ENCODE measurements around the gene OR8H1. TPM values are rescaled to one million over a fixed set of nuclear protein-coding genes. Genes with fewer than 3 reads are reported as not detected.

OR8H1 gene, protein sequence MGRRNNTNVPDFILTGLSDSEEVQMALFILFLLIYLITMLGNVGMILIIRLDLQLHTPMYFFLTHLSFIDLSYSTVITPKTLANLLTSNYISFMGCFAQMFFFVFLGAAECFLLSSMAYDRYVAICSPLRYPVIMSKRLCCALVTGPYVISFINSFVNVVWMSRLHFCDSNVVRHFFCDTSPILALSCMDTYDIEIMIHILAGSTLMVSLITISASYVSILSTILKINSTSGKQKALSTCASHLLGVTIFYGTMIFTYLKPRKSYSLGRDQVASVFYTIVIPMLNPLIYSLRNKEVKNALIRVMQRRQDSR
- not detected in 2 replicates for total RNA-seq (2014; rRNA removed; shearing (Covaris generic))

DNA sequence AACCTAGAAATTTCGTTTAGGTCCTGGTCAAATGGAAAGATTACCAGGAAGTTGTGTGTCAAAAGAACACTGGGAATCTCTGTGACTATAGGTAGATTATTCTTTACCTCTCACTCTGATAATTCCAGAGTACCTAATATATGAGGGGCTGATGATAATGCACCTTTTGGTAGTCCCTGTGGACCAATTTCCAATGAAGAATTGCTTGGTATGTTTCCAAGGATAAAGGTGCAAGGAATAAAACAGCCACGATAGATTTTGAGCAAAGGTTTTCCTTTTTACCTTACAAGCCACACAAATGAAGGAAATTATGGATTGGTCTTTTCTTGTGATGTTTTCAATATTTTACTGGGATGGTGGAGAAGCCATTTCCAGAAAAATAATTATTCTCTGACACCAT lies at the start of gene OR8H1:
Gene OR8H1, minus strand, starts transcription at position 101 of the 400 bp plus-strand sequence. CDS start 1,192 bp downstream, outside the sequence.
- DNase-seq (ENCODE audit: low spot score), result no peak

DNA sequence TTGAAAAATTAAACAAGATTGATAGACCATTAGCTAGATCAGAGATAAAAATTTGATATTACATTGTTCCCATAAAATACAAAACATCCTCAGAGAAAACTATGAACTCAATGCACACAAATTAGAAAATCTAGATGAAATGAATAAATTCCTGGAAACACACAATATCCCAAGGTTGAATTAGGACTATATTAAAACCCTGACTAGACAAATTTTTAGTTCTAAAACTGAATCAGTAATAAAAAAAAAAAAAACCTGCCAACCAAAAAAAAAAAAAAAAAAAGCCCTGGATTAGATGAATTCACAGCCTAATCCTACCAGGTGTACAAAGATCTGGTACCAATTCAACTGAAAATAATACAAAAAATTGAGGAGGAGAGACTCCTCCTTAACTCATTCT lies 48.2 kb upstream of the OR8H1 start:
- no peak for DNase-seq (ENCODE audit: low spot score)

DNA sequence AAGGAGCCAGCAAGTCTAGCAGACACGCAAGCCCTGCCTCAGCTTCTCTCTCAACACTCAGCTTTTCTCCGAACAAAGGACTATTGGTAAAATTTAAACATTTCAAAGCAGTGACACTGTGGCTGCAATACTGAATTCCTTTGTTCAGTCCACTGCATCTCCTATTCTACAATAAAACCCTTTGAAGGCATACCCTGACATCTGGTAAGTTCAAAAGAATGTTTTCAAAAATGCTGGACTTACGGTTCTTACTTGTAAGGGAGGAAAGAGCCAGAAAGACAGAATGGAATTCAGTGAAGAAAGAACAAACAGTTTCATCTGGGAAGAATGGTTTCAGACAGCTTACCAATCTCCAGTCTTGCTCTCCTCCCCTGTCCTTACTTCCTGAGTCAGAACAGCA lies 41.1 kb upstream of the OR8H1 start:
- no peak for DNase-seq (ENCODE audit: low spot score)

DNA sequence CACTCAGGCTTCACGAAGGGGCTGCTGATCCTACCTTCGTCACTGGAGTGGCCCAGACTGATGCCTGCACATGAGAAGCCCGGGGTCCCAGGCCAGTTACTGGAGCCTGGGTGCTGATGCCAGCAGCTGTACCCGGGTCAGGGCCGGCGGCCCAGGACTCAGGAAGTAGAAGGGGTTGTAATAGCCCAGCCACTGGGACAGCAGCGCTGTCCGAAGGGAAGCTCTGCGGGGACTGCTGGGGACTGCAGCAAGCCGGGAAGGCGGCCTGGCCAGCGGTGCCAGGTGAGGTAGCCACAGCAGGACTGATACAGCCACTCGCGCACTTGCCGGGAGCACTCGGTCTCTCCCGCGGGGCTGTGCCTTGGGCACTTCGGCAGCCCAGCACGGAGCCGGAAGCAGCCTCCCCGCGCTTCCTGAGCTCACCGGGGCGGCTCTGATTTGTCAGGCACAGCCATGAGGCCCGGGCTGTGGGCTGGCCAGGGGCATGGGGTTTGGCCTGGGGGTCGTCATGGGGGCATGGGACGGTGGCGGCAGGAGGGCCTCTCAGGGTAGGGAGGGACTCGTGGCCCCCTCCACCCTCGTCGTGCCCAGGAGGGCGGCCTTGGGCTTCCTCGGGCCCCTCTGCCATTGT lies 39.9 kb upstream of the OR8H1 start:
- DNase-seq (ENCODE audit: low spot score), result no peak

DNA sequence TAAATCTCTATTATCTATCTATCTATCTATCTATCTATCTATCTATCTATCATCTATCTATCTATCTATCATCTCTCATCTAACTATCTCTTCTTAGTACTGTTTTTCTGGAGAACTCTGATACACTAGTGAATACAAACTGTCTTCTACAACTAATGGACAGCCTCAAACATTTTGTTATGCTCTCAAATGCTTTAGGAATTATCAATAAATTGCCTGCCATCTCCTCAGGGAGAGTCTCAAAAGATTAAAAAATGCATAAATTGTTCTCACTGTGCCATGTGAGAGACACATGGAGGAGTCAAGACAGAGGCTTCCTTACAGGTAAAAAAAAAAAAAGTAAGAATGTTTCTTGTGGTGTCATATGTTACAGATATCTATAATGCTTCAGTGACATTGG lies 22.8 kb upstream of the OR8H1 start, which contains the start of gene OR8K3:
Gene OR8K3, plus strand, starts transcription at position 301 of the 400 bp plus-strand sequence. CDS start 3,163 bp downstream, outside the sequence.
- DNase-seq (ENCODE audit: low spot score), result no peak

DNA sequence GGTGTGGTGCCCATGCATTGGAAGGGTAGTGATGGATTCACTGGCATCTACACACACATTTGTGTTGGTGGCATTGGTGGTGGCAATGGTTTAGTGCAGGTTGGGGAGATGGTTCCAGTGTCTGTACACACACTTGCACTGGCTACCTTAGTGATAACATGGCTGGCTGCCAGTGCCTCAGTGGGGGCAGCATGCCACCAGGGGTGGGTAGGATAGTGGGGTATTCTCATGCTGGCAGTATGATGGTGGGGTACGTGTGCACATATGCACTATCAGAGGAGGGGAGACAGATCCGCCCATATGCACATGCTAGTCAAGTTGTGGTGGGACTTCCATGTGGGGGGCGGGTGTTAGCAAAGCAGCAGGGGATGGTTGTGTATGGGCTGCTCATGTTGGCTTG lies 15.8 kb upstream of the OR8H1 start:
- no peak for DNase-seq (ENCODE audit: low spot score)

DNA sequence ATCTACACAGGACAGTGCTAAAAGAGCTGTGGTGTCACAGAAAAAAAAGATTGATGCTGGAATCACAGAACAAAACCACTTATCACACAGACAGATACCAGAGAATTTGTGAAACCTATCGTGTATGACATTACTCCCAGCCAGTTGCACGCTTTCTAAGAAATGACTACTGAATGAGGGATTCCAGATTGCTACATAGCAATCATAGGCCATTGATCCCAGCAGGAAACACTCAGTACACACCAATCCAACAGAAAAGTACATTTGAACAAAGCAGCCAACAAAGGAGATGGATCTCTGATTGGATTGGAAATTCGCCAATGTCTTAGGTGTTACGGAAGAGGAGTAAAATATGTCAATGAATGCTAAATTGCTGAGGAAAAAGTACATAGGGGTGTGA lies 4.8 kb upstream of the OR8H1 start:
- no peak for DNase-seq (ENCODE audit: low spot score)

DNA sequence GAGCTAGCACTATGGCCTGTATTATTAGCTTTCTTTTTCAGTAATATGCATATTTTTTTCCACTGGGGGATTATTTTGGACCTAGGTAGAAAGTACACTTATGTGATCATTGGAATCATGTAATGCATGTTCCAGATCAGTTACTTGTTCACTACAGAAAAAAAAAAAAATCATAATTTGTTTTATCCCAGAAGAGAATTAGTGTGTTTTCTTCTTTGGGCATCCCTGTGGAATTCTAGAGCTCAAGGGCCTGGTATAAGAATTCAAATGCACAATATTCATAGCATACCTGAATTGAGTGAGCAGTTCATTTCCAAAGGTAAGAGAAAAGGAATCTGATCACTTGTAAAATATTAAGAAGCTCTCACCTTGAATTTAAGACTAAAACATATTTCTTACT lies 18.2 kb downstream of the OR8H1 start, which contains the start of gene OR5T1:
Gene OR5T1, plus strand, starts transcription at position 301 of the 400 bp plus-strand sequence. CDS start 1,485 bp downstream, outside the sequence.
- no peak for DNase-seq (ENCODE audit: low spot score)

DNA sequence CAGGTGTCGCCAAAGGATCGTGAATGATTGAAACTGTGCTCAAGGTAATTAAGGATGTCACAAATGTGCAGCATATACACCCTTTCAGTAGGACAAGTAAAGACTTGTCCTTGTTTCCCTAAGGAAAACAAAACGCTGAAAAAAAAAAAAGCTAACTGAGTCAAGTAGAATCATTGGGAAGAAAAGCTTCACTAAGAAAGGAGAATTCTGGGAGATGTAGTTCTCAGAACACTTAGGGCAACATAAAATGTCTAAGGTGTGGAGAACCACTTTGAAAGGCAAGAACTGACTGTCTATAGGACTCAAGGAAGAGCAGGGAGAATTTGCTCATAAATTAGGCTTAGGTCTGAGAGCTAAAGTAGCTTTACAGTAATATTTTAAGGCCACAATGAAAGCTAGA lies 21.0 kb downstream of the OR8H1 start:
- peak; percentile 11 for DNase-seq (ENCODE audit: low spot score)

DNA sequence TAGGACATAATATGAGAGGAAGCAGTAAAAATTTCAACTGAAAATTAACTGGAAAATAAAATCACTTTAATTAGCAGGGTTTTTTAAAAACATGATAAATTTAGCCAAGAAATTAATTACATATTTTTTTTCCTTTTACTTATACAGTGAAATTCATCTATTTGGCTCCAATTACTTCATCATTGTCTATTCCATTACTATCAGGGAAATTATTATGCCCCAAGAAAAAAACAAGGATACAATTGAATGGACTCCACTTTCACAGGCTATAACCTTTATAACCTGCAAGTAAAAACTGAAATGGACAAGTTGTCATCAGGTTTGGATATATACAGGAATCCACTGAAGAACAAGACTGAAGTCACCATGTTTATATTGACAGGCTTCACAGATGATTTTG lies 40.1 kb downstream of the OR8H1 start, which contains the start of gene OR5T3:
Gene OR5T3, plus strand, starts transcription at position 301 of the 400 bp plus-strand sequence. Its CDS starts 0 bp downstream, at position 301.
- DNase-seq (ENCODE audit: low spot score), result no peak

Other genes with a start within 250 kb of the OR8H1 start
- gene OR8I2, start 198.9 kb downstream of the OR8H1 start, total RNA-seq (2014; rRNA removed; shearing (Covaris generic)), result not detected in 2 replicates
- not detected in 2 replicates for gene OR8H2, start 188.6 kb downstream of the OR8H1 start, total RNA-seq (2014; rRNA removed; shearing (Covaris generic))
- not detected in 2 replicates for gene OR8H3, start 169.9 kb downstream of the OR8H1 start, total RNA-seq (2014; rRNA removed; shearing (Covaris generic))
- gene OR8J3, start 152.1 kb downstream of the OR8H1 start, total RNA-seq (2014; rRNA removed; shearing (Covaris generic)), result not detected in 2 replicates
- not detected in 2 replicates for gene OR8K5, start 131.9 kb downstream of the OR8H1 start, total RNA-seq (2014; rRNA removed; shearing (Covaris generic))
- gene OR5J2, start 115.6 kb downstream of the OR8H1 start, total RNA-seq (2014; rRNA removed; shearing (Covaris generic)), result not detected in 2 replicates
- not detected in 2 replicates for gene OR5T2, start 58.0 kb downstream of the OR8H1 start, total RNA-seq (2014; rRNA removed; shearing (Covaris generic))
- not detected in 2 replicates for gene OR5T3, start 40.0 kb downstream of the OR8H1 start, total RNA-seq (2014; rRNA removed; shearing (Covaris generic))
- not detected in 2 replicates for gene OR5T1, start 18.1 kb downstream of the OR8H1 start, total RNA-seq (2014; rRNA removed; shearing (Covaris generic))
- not detected in 2 replicates for gene OR8K3, start 22.9 kb upstream of the OR8H1 start, total RNA-seq (2014; rRNA removed; shearing (Covaris generic))
- gene OR8K1, start 53.8 kb upstream of the OR8H1 start, total RNA-seq (2014; rRNA removed; shearing (Covaris generic)), result not detected in 2 replicates
- gene OR8J1, start 62.0 kb upstream of the OR8H1 start, total RNA-seq (2014; rRNA removed; shearing (Covaris generic)), result not detected in 2 replicates
- not detected in 2 replicates for gene OR8U1, start 83.4 kb upstream of the OR8H1 start, total RNA-seq (2014; rRNA removed; shearing (Covaris generic))
- gene OR5AL1, start 120.4 kb upstream of the OR8H1 start, total RNA-seq (2014; rRNA removed; shearing (Covaris generic)), result not detected in 2 replicates
- not detected in 2 replicates for gene OR5M3, start 181.1 kb upstream of the OR8H1 start, total RNA-seq (2014; rRNA removed; shearing (Covaris generic))
- gene OR5M8, start 199.1 kb upstream of the OR8H1 start, total RNA-seq (2014; rRNA removed; shearing (Covaris generic)), result not detected in 2 replicates